ENCODE data around the gene ROBO2.

ROBO2 gene

GRCh38 chr3:77426531-77426930 lies 386.6 kb downstream of the ROBO2 start:
- DNase-seq = no peak

- DNase-seq = no peak
These were observed 387.6 kb downstream of the ROBO2 start for GRCh38 chr3:77427528-77427927.

- DNase-seq = no peak
These were observed 397.0 kb downstream of the ROBO2 start for GRCh38 chr3:77436908-77437307.

GRCh38 chr3:77446084-77446483 lies 406.2 kb downstream of the ROBO2 start:
- no peak for DNase-seq

- no peak for DNase-seq
These were observed 406.9 kb downstream of the ROBO2 start for GRCh38 chr3:77446761-77447160.

- DNase-seq = peak; percentile 14
These were observed 409.8 kb downstream of the ROBO2 start for GRCh38 chr3:77449459-77450350.

GRCh38 chr3:77456431-77456830 lies 416.5 kb downstream of the ROBO2 start:
- DNase-seq = no peak

GRCh38 chr3:77456906-77457305 lies 417.0 kb downstream of the ROBO2 start:
- DNase-seq = no peak

- no peak for DNase-seq
These were observed 420.0 kb downstream of the ROBO2 start for GRCh38 chr3:77459926-77460325.

- peak; percentile 92 for DNase-seq
These were observed 420.4 kb downstream of the ROBO2 start for GRCh38 chr3:77460326-77460725.

- DNase-seq = peak; percentile 13
These were observed 423.1 kb downstream of the ROBO2 start for GRCh38 chr3:77462951-77463350.

- DNase-seq = peak; percentile 28
These were observed 424.3 kb downstream of the ROBO2 start for GRCh38 chr3:77464111-77464688.

- DNase-seq = no peak
These were observed 426.7 kb downstream of the ROBO2 start for GRCh38 chr3:77466562-77467115.

GRCh38 chr3:77467702-77468625 lies 428.1 kb downstream of the ROBO2 start:
- peak; percentile 51 for DNase-seq

- no peak for DNase-seq
These were observed 428.7 kb downstream of the ROBO2 start for GRCh38 chr3:77468626-77469020.

GRCh38 chr3:77475507-77475906 lies 435.6 kb downstream of the ROBO2 start:
- no peak for DNase-seq

- no peak for DNase-seq
These were observed 439.1 kb downstream of the ROBO2 start for GRCh38 chr3:77479021-77479420.

- DNase-seq = no peak
These were observed 449.3 kb downstream of the ROBO2 start for GRCh38 chr3:77489216-77489615.

- no peak for DNase-seq
These were observed 452.1 kb downstream of the ROBO2 start for GRCh38 chr3:77491961-77492360.

GRCh38 chr3:77500721-77501120 lies 460.8 kb downstream of the ROBO2 start:
- DNase-seq = no peak

GRCh38 chr3:77506384-77506783 lies 466.5 kb downstream of the ROBO2 start:
- no peak for DNase-seq

- DNase-seq = peak; percentile 85
These were observed 473.6 kb downstream of the ROBO2 start for GRCh38 chr3:77513542-77513941.

- DNase-seq = peak; percentile 39
These were observed 474.9 kb downstream of the ROBO2 start for GRCh38 chr3:77514766-77515165.

Measured in fibroblast of skin of right quadriceps (primary cell).